Hematopoietic multipotent progenitor cell treated with erythropoietin and hydrocortisone succinate and interleukin-3 and kit ligand, for 15 days (in vitro differentiated cells): ENCODE results near the gene IQCF2.
"Not testable (repeated sequence)": the region's sequence is repeated elsewhere in the genome, so short reads cannot be mapped to it uniquely, and the experiment has no call there.

Experiments
- DNase-seq: peaks from one replicate; pipeline ENCODE4 v3.0.0-alpha.2; 2015; ENCODE audit warnings: low spot score

IQCF2 gene

DNA sequence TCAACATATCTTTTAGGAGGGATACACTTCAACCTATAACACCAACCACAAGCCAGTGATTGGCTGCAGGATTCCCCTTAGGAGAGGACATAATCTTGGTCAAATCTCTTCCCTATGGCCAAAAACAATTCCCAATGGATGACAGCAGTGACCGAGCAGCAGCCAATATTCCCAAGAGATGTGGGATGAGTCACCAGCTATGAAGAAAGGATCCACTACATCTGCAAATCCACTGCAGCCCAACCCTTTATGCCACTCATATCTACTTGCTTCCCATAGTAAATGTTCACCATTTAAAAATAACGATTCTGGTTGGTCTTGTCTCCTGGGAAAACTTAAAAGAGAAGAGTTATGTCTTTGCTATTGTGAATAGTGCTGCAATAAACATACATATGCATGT lies 18.5 kb downstream of the IQCF2 start:
- no peak for DNase-seq

DNA sequence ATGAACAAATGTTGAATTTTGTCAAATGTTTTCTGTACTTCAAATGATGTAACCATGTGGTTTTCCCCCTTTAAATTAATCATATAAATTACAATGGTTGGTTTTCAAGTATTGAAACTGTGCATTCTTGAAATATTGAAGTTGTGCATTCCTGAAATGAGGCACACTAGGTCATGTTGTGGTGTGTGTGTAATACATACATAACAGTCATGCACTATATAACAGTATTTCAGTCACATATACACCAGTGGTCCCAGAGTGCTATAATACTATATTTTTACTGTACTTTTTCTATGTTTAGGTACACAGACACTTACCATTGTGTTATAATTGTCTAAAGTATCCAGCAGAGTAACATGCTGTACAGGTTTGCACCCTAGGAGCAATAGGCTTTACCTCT lies 25.0 kb downstream of the IQCF2 start:
- no peak for DNase-seq

DNA sequence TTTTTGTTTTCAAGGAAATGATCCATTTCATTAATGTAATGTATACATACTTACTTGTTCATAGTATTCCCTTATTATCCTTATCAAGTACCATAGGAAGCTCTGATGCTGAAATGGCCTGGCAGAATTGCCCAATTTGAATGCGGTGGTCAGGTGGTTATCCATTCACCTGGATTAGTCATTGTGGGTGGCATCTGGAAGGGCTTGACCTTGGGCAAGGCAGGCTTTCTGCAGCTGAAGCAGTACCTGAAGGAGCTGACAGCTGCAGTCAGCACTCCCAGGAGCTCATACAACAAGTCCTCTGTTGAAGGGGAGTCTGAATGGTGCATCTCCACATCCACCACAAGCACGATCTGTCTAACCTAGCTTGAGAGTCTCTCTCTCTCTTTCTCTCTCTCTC lies 26.2 kb downstream of the IQCF2 start:
- DNase-seq, result no peak

DNA sequence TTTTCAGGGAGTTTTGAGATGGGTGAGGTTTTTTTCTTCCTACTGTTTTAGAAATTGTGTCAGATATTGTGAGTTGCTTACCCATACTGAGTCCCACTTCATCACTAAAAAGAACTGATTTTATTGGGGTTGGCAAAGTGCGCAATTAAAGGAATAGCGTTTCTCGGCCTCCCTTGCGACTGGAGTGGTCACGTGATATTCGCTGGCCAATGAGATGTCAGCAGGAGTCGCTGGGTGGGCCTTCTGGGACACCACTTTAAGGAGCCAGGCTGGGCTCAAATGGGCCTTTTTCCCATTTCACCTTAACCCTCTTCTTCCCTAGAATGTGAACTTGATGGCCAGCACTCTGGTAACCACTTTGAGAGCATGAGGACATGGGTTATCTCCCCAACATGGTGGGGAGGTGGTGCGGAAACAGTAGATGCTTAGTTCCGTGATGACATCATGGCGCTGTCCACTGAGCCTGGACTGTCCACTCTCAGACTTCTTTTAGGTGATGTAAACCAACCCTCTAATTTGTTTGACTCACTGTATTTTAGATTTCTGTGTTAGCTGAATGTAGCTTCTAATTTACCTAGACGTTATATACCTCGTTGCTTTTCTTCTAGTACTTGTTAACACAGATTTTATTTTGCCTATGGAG lies 27.2 kb downstream of the IQCF2 start:
- no peak for DNase-seq

DNA sequence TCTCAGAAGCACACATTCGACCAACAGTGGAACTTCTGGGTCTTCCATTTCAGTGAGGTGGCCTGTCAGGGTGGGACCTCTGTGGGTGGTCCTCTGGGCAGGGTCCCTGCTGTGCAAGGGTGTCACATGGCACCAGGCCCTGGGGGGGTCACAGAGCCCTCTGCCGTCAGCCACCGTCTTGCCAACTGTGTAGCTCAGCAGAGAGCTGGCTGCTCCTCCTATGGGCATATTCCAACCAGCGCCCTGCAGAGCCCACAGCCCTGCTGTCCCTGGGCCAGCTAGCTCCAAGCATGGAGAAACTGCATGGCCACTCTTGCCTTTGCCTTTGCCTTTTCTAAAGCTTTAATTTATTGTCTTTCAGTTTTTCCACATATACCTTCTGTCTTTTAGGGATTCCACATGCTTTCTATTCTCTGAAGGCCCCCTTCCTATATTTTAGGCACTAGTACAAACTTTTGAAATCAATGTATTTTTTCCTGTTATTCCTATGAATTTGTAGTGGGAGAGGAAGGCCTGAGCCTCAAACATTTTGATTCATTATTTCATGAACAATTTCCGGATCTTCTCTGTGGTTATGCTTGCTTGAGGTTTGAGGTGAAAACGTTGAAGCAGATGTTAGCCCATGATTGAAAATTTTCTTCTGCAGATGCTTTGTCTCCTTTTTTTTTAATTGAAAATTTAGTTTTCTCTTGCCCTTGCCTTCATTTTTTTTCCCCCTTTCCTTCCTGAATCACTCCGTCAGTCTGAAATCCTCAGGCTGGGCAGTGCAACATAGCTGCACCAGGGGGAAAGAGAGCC lies 30.0 kb downstream of the IQCF2 start:
- no peak for DNase-seq

DNA sequence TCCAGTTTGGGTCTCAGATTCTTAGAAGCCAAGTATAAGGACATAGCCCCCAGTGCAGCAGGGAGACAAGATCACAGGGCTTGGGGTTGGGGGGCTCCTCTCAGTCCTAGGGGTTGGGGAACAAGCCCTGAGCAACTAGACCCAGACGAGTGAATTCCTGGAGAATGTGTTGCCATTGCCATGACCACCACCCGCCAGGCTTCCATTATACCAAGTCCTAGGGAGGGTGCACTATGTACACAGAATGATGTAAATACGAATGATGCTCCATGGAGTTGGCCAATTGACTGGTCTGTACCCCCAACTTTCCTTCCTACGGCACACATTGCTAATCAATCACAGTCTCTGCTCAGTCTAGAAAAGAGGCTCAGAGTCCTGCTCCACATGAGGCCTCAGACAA lies 33.0 kb downstream of the IQCF2 start:
- DNase-seq, result no peak

DNA sequence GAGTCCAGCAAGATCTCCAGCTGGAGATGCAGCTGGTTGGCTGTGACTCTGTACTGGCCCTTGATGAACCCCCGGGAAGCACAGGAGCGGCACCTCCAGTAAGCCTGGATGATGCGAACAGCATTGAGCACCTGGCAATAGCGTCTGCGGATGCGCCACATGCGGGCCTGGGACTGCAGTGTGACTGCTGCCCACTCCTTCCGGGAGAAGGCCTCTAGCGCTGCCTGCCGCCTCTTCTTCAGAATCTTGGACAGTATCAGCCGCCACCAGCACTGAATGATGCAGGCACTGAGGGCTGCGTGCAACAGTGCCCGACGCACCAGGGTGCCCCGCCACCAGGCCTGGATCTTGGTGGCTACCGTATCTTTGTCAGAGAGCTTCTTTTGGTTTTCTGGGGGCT lies 33.5 kb downstream of the IQCF2 start:
- DNase-seq, result no peak

DNA sequence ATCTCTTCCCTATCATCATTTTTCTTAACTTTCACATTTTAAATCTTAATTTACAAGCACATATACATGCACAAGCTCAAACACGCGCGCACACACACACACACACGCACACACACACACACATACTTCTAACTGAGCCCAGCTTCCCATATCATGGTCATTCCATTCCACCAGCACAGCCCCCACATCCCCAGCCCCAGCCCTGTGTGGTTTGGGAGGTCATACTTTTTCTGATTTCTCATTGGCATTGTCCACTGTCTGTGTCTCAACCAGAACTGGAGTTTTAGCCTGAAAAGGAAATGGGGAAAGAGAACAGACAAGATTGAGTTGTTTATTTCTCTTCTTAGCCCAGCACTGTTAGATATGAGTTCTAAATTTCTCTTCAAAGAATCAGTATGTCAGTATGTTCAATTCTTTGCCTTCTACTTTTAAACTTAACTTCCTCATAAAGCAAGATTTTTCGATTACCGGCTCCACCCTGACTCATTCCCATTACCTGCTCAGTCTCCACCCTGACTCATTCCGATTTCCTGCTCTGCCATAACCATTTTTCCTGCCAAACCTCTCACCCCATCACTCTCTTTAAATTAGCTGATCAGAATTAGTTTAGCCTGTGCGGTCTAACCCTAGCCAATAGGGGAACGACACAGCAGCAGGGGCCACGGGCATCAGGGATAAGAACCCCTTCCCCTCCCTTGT lies 35.3 kb downstream of the IQCF2 start:
- DNase-seq, result no peak

DNA sequence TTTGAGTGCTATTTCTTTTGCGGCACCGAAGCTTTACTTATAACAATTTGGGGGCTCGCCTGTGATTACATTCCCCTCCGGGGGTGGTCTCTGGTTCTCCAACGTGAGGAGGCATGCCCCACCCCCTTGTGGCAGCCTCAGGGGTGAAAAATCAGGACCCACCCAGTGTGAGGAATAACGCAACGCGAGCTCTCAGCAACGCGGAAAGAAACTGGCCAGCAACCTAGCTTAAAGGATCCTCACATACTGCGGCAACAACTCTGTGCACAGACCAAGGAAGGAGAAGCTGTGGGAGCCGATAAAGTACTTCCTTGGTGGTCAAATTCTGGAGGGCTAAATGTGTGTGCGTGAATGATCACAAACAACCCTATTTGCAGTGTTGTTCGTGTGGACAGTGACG lies 36.0 kb downstream of the IQCF2 start:
- no peak for DNase-seq

DNA sequence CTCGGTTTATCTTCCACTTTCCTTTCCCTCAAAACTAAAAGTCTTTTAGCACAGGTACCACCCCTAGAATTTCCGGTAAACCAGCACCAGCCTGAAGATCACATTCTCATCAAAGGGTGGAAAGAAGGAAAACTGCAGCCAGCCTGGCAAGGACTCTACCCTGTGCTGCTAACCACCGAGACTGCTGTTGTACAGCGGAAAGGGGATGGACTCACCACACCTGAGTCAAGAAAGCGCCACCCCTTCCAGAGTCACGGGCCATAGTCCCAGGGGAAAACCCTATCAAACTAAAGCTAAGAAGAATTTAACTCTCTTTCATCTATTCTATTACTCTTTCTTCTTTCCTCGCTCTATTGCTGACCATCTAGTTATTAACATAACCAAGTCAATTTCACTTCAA lies 38.6 kb downstream of the IQCF2 start:
- not testable (repeated sequence) for DNase-seq

DNA sequence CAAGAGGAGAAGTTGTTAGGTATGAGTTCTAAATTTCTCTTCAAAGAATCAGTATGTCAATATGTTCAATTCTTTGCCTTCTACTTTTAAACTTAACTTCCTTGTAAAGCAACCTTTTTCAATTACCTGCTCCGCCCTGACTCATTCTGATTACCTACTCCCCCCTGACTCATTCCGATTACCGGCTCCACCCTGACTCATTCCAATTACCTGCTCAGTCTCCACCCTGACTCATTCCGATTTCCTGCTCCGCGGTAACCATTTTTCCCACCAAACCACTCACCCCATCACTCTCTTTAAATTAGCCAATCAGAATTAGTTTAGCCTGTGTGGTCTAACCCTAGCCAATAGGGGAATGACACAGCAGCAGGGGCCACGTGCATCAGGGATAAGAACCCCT lies 40.9 kb downstream of the IQCF2 start:
- DNase-seq, result not testable (repeated sequence)

DNA sequence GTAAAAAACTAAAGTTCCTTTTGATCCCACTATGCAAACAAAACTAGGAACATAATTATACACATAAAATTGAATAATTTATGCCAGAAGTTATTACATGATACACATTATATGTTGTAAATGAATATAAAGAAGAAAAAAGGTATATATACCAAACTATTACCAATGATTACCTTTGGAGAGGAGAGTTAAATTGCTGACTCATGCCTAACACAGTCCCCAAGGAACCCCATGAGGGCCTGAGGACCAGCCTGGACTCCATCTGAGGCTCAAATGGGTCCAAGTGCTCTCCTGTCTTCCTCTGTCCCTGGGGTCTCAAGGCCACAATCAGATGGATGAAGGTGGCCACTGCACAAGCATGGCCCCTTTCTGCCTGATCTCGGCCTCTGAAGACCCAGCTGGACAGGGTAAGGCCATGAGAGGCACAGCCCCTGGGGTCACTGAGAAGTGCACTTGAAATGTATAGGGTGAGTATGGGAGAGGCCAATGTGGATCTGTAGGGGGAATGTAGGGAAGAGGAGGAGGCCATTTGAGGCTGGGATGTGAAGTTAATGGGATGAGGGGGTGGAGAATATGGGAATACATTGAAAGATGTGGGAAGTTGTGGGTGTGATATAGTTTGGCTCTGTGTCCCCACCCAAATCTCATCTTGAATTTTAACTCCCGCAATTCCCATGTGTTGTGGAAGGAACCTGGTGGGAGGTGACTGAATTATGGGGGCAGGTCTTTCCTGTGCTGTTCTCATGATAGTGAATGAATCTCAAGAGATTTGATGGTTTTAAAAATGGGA lies 42.8 kb downstream of the IQCF2 start:
- no peak for DNase-seq

DNA sequence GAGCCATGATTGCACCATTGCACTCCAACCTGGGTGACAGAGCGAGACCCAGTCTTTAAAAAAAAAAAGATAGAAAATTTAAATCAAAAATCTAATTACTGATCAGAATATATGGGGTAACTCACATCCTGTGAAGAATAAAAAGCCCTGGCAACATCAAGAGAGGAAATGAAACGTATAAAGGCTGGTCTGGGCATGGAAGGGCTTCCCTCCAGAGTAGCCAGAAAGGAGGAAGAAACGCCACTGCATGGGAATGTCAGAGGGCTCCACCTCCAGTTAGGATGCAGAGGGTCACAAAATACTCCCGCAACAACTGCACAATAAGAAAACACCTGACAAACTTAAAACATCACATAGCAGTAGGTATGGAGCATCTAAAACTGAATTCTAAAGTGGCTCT lies 46.6 kb downstream of the IQCF2 start:
- DNase-seq, result no peak
